NT2/D1 (cell line): Measurements from ENCODE around the gene ANKFN1.

ENCODE experiments used
- DNase-seq: peaks from one replicate; pipeline ENCODE4 v3.0.0-alpha.2; 2011; ENCODE audit warnings: low read depth, low spot score
- H3K27me3 ChIP-seq: 2 replicates; pipeline ENCODE4 v1.6.0; 2011; ENCODE audit warnings: mild to moderate bottlenecking; ENCODE audit not compliant: insufficient read length, insufficient read depth
- H3K36me3 ChIP-seq: 2 replicates; pipeline ENCODE4 v1.6.1; 2011; ENCODE audit warnings: mild to moderate bottlenecking, low read length, mixed read lengths; ENCODE audit not compliant: insufficient read depth, insufficient read length
- H3K4me1 ChIP-seq: 2 replicates; pipeline ENCODE4 v1.5.1; 2011; ENCODE audit not compliant: insufficient read depth, insufficient read length
- H3K4me3 ChIP-seq: 2 replicates; pipeline ENCODE4 v1.5.1; 2011; ENCODE audit warnings: low read depth; ENCODE audit not compliant: insufficient read length
- H3K9ac ChIP-seq: 2 replicates; pipeline ENCODE4 v1.6.0; 2011; ENCODE audit warnings: low read depth; ENCODE audit not compliant: insufficient read length
- H3K9me3 ChIP-seq: 2 replicates; pipeline ENCODE4 v1.5.1; 2011; ENCODE audit warnings: mild to moderate bottlenecking, low read length; ENCODE audit not compliant: insufficient read depth
- SUZ12 ChIP-seq: IDR thresholded peaks from 2 replicates; pipeline ENCODE4 v1.6.1; 2011; ENCODE audit not compliant: insufficient read length, insufficient read depth; ENCODE audit errors: extremely low read depth
- YY1 ChIP-seq: IDR thresholded peaks from 2 replicates; pipeline ENCODE4 v1.6.1; 2011; ENCODE audit not compliant: insufficient read length, insufficient read depth
- ZNF274 ChIP-seq: IDR thresholded peaks from 2 replicates; pipeline ENCODE4 v1.6.1; 2011; ENCODE audit warnings: mild to moderate bottlenecking, low read depth, low read length

ANKFN1 gene

DNA sequence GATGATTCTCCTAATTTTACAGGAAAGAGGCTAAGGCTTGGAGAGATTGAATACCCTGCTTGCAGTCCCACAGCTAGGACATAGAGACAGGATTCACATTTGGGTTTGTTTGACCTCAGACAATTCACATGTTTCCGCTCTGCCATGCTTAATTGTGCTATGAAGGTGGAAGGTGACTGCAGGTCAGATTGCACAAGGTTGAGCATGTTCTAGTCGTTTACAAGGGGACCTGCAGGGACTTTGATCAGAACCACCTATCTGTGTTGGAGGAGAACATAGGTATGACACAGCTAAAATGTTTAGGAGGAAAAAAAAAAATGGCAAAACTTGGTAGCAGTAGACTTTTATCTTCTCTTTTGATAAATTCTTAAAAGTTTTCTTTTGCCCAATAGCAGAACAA, 4.9 kb upstream of the ANKFN1 start:
- no peak overlapping the region for H3K9ac ChIP-seq
- no peaks in the 10 kb centered on the region for H3K27me3 ChIP-seq
- H3K4me1 ChIP-seq = no peaks in the 10 kb centered on the region
- H3K9me3 ChIP-seq = peaks cover 11% of the 10 kb centered on the region
- DNase-seq = no peak
- H3K36me3 ChIP-seq = no peaks in the 10 kb centered on the region
- no peak overlapping the region for H3K4me3 ChIP-seq
- TF ChIP-seq YY1 = no peak
- no peak for TF ChIP-seq SUZ12
- TF ChIP-seq ZNF274 = no peak

DNA sequence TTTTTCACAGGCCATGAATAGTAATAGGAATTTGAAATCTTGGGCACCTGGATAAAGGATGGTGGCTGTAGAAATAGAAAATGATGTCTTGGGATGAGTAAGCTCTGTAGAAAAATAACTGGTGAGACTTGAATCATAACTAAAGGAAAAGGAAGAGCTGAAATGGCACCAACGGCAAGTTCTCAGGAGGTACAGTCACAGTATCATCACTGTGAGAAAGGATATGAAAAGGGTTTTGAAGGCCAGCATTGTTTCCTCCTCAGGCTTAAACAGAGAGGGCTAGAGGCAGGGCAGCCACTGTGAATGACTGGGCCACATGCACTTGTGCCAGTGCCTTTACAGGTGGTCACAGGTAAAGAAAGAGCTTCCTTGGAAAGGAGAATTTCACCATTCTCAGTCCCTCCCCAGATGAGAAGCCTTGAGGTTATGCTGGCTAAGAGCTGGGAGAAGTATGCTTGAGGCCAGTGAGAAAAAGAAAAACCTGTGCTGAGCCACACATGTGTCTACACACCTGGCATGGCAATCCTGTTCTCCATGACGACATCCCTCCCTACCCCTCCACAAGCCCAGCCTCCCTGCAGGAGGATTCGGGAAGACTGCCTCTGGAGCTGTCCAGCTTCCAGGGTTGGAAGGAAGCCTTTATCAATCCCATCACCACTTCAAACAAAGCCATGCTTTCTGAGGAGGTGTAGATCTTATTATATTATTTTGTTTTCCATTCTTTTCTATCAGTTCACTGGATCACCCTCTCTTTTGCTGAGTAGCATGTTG, 3.8 kb upstream of the ANKFN1 start:
- Histone ChIP-seq H3K9ac (no peak overlapping the region), H3K4me3 (no peak overlapping the region), H3K9me3 (peaks cover 11% of the 10 kb centered on the region), H3K4me1 (no peaks in the 10 kb centered on the region), H3K36me3 (no peaks in the 10 kb centered on the region), H3K27me3 (no peaks in the 10 kb centered on the region)
- TF ChIP-seq ZNF274 (no peak), YY1 (no peak), SUZ12 (no peak)
- DNase-seq = no peak

DNA sequence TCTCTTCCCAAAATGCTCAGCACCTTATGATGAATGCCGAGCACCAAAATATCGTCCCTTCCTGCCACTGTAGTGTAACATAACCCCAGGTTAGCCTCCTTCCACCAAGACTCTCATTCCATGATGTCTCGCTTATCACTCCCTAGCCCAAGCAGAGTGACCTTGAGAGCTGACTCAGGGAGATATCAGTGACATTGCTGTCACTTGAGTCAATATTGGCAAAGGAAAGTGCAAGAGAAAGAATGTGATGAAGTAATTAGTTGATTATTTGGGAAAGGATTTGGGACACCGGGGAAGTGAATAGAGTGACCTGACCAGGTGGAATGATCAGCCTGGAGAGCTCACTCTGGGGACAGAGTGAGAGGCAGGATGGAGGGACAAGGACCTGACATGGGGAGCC, 2.6 kb upstream of the ANKFN1 start:
- no peaks in the 10 kb centered on the region for H3K36me3 ChIP-seq
- peaks cover 11% of the 10 kb centered on the region for H3K9me3 ChIP-seq
- TF ChIP-seq YY1 (no peak), ZNF274 (no peak), SUZ12 (no peak)
- no peaks in the 10 kb centered on the region for H3K27me3 ChIP-seq
- no peaks in the 10 kb centered on the region for H3K4me1 ChIP-seq
- no peak overlapping the region for H3K4me3 ChIP-seq
- no peak overlapping the region for H3K9ac ChIP-seq
- DNase-seq = no peak

DNA sequence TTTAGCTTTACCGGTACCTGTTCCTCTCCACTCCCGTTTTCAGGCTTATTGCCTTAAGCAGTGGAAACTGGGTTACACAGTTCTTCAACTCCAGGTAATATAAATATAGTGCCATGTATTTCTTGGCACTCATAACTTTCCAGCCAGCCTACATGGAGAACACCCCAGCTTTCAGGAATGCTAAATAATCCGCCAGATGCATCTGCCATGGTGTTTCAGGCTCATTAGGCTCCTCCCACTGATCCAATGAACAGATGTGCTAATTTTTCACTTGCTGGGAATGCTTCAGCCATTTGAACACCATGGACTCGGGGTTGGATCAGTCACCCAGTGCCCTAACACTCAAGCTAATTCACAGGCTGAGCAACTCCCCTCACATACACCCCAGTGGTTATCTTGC, 4.6 kb downstream of the ANKFN1 start:
- Histone ChIP-seq H3K36me3 (no peaks in the 10 kb centered on the region), H3K4me3 (no peak overlapping the region), H3K4me1 (no peaks in the 10 kb centered on the region), H3K9me3 (no peaks in the 10 kb centered on the region), H3K9ac (no peak overlapping the region), H3K27me3 (no peaks in the 10 kb centered on the region)
- no peak for DNase-seq
- TF ChIP-seq ZNF274 = no peak
- TF ChIP-seq SUZ12 = no peak
- no peak for TF ChIP-seq YY1

DNA sequence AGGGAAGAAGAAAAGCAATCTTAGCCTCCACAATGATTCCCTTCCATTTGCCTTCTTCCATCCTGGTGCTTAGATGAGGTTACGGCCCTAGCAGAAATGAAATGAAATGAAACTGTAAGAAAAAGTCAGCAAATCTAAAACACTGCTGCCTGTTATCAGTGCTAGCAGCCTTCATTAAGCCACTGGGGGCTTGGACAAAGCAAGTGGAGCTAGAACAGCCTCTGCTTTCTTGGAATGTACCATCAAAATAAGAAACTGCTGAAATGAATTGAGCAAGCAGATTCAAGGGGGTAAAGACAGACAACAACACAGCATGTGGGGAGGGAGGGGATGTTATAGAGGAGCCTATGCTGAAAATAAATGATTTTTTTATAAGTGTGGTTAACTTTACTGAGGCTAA, 5.1 kb downstream of the ANKFN1 start:
- H3K9me3 ChIP-seq = no peaks in the 10 kb centered on the region
- no peaks in the 10 kb centered on the region for H3K36me3 ChIP-seq
- no peak overlapping the region for H3K4me3 ChIP-seq
- no peak overlapping the region for H3K9ac ChIP-seq
- H3K27me3 ChIP-seq = no peaks in the 10 kb centered on the region
- no peak for TF ChIP-seq ZNF274
- TF ChIP-seq YY1 = no peak
- TF ChIP-seq SUZ12 = no peak
- no peak for DNase-seq
- no peaks in the 10 kb centered on the region for H3K4me1 ChIP-seq

DNA sequence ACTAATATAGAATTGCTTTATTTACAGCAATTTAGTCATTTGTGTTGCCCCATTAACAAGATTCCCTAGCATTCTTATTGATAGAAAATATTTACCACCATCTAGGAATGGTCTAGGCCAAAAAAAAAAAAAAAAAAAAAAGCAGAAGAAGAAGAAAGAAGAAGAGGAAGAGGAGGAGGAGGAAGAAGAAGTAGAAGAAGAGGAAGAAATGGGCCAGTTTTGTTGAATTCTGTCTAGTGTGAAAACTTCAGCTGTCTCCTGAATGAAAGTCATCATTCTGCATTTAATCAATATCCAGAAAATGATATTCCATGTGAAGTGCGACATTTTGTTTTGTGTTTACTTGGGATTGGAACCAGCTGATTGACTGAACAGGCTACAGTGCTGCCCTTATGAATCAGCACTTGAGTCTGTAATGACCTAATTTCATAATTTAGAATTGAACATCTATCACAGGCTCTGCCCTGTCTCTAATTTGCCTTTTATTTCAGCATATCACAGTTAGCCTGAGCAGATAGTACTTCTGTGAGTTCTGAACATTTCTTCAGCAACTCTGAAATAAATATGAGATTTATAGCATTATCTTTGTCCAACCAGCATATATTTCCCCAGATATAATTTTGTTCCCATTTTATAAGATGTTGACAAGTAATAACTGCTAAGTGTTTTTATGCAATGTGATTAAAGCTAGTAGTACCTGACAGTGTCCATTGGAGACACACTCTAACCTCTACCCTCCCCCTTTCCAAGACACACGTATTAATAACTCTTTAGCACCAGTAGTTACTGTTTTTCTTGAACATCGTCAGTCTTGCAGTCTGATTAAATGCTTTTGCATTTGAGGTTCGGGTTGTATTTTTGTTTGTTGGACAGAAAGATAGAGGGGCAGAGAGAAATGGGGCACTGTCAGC, 5.9 kb downstream of the ANKFN1 start:
- no peak overlapping the region for H3K9ac ChIP-seq
- no peaks in the 10 kb centered on the region for H3K36me3 ChIP-seq
- TF ChIP-seq ZNF274 = no peak
- no peak for TF ChIP-seq YY1
- no peak for TF ChIP-seq SUZ12
- H3K4me3 ChIP-seq = no peak overlapping the region
- no peaks in the 10 kb centered on the region for H3K4me1 ChIP-seq
- no peaks in the 10 kb centered on the region for H3K9me3 ChIP-seq
- no peak for DNase-seq
- no peaks in the 10 kb centered on the region for H3K27me3 ChIP-seq

DNA sequence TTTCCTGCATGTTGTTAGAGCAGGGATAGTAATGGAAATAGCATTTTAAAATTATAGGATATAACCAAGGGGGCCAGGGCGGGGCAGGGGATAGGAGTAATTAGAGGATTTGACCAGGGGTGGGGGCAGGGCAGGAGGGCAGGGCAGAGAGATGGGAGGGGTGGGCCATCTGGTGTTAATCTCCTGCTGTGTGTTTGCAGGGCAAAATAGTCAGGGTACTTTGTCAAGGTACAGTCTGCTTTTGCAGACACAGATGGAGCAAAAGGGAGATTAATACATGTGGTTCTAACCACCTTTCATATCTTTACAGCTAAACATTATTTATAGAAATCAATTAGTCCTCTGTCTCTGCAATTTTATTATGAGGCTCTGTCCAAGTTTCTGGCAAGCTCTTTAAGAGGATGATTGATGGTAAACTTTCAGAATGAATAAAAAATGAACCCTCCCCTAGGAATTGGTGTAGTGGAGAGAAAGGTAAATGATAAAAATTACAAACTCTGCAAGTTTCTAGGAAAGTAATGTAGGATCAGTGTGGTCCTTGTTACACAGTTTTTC, 6.6 kb downstream of the ANKFN1 start:
- TF ChIP-seq SUZ12 (no peak), YY1 (no peak), ZNF274 (no peak)
- no peak for DNase-seq
- Histone ChIP-seq H3K9ac (no peak overlapping the region), H3K4me1 (no peaks in the 10 kb centered on the region), H3K36me3 (no peaks in the 10 kb centered on the region), H3K4me3 (no peak overlapping the region), H3K9me3 (no peaks in the 10 kb centered on the region), H3K27me3 (no peaks in the 10 kb centered on the region)
